K562 (cell line): ENCODE measurements around the gene ALDH6A1. TPM values are rescaled to one million over a fixed set of nuclear protein-coding genes. Genes with fewer than 3 reads are reported as not detected.

Experiments used
- AFF4 ChIP-seq: sonication (generic); formaldehyde crosslinking; IDR thresholded peaks from 2 replicates; pipeline ENCODE4 v1.8.0; 2023; ENCODE audit warnings: mild to moderate bottlenecking, missing genetic modification reagents
- BRF1 ChIP-seq: IDR thresholded peaks from 3 replicates; pipeline ENCODE4 v1.6.1; 2011; ENCODE audit warnings: borderline replicate concordance, mild to moderate bottlenecking; ENCODE audit not compliant: insufficient read length; ENCODE audit errors: extremely low read depth
- CBFB ChIP-seq: sonication (generic); formaldehyde crosslinking; IDR thresholded peaks from 2 replicates; pipeline ENCODE4 v1.4.0; 2020; ENCODE audit warnings: mild to moderate bottlenecking, missing genetic modification reagents
- CREB3 ChIP-seq: fragments of 450-650 bp; conservative IDR thresholded peaks from 2 replicates; pipeline ENCODE4 v1.6.1; 2016; ENCODE audit warnings: missing genetic modification characterization, low read depth, mild to moderate bottlenecking, missing compliant biosample characterization, moderate library complexity
- CREBBP ChIP-seq: IDR thresholded peaks from one replicate; pipeline ENCODE4 v1.6.1; 2012; ENCODE audit warnings: low read depth, mild to moderate bottlenecking, control low read depth, inconsistent platforms, low read length
- HNRNPK ChIP-seq: fragments of 200-400 bp; formaldehyde crosslinking; IDR thresholded peaks from one replicate; pipeline ENCODE4 v1.6.1; 2018; ENCODE audit warnings: mild to moderate bottlenecking, low read depth, low read length; ENCODE audit not compliant: poor library complexity, severe bottlenecking
- KDM1A ChIP-seq, 2 experiments: fragments of 450-650 bp; IDR thresholded peaks; 2 replicates each; pipeline ENCODE4 v1.6.1; 2016; ENCODE audit warnings: mild to moderate bottlenecking in 2 of 2
- MAFK ChIP-seq: IDR thresholded peaks from 2 replicates; pipeline ENCODE4 v1.6.1; 2011; ENCODE audit warnings: low read length, improper control_type of control experiment
- NR2F6 ChIP-seq: fragments of 450-650 bp; formaldehyde crosslinking; IDR thresholded peaks from 2 replicates; pipeline ENCODE4 v1.4.0; 2020; ENCODE audit warnings: mild to moderate bottlenecking
- RUNX1 ChIP-seq: sonication (generic); IDR thresholded peaks from 2 replicates; pipeline ENCODE4 v1.6.1; 2016; ENCODE audit warnings: antibody characterized with exemption, low read depth
- ZFP30 ChIP-seq: fragments of 250-450 bp; sonication (Bioruptor Pico); IDR thresholded peaks from 2 replicates; pipeline ENCODE4 v1.8.0; 2022; ENCODE audit warnings: moderate library complexity, mild to moderate bottlenecking, inconsistent platforms, borderline replicate concordance
- ZHX1 ChIP-seq: fragments of 150-350 bp; conservative IDR thresholded peaks from 2 replicates; pipeline ENCODE4 v1.6.1; 2014; ENCODE audit warnings: low read length
- ZNF12 ChIP-seq: sonication (generic); formaldehyde crosslinking; IDR thresholded peaks from 2 replicates; pipeline ENCODE4 v1.4.0; 2020; ENCODE audit warnings: mild to moderate bottlenecking, missing genetic modification reagents
- ZNF316 ChIP-seq: fragments of 450-650 bp; IDR thresholded peaks from 2 replicates; pipeline ENCODE4 v1.6.1; 2016
- polyA plus RNA-seq, 8 experiments: library from polyadenylated mRNA; depleted of rRNA in 4 of 8; stranded (reverse) in 5 of 8; unstranded in 3 of 8; fragments of >200 nt; fragmentation: Nextera tagmentation in 2 of 8; fragmentation: Illumina TruSeq in 1 of 8; extraction: Ambion mirVana in 2 of 8; extraction: Trizol in 1 of 8; gene quantifications; 2 replicates each; pipeline versions ENCODE4 v1.2.1 to v1.2.3, GENCODE V29; 2011 to 2014; ENCODE audit warnings: inconsistent platforms in 1 of 8, missing spikeins in 1 of 8
- total RNA-seq, 7 experiments: library from RNA; depleted of rRNA in 6 of 7; stranded (reverse); fragments of >200 nt in 6 of 7; fragmentation: Illumina TruSeq in 2 of 7; extraction: Trizol in 2 of 7; gene quantifications; 2 replicates each; pipeline versions ENCODE4 v1.2.1 to v1.2.3, GENCODE V29; 2011 to 2021; ENCODE audit warnings: low replicate concordance in 1 of 7

ALDH6A1 gene
- total and polyA plus RNA-seq, 9 of the 15 experiments (the other 6 are each of a cell fraction or from before 2014, with no cell fraction given) = 3.1 to 11.5 (median 4.6) TPM

- TF ChIP-seq KDM1A (IDR thresholded peaks at IDR 0.05) = no peak
- no peak for TF ChIP-seq CREBBP
- no peak for TF ChIP-seq CREB3 (tag)
- no peak for TF ChIP-seq ZFP30 (CRISPR knock-in tag)
- no peak for TF ChIP-seq NR2F6 (CRISPR knock-in tag)
- TF ChIP-seq CBFB (CRISPR knock-in tag) = no peak
- TF ChIP-seq RUNX1 = no peak
- TF ChIP-seq BRF1 = no peak
- no peak for TF ChIP-seq ZHX1
- TF ChIP-seq AFF4 (CRISPR knock-in tag) = no peak; the same call in 1 of the 2 replicates
- no peak for TF ChIP-seq ZNF316
- TF ChIP-seq MAFK = no peak
- no peak for TF ChIP-seq HNRNPK
- 0 out of 2 replicates have a peak, but pooled peaks have one; percentile 48 for TF ChIP-seq ZNF12 (CRISPR knock-in tag)
Measured at GRCh38 chr14:74018586-74019407, 65.5 kb downstream of the ALDH6A1 start, which contains the start of the genes BBOF1 and ENTPD5 (continued).
